HG03575 (cell line): ENCODE measurements around the gene CCDC201.

Source experiments
- ATAC-seq: cut with Tn5 transposase; IDR thresholded peaks from one replicate; pipeline ENCODE4 v1.9.1; 2021; ENCODE audit not compliant: unreplicated experiment, insufficient number of reproducible peaks, low FRiP score; ENCODE audit errors: extremely low read depth

Gene CCDC201

GRCh38 chr7:45873035-45873354 is at the start of gene CCDC201:
CCDC201 (minus strand) TSS chr7:45873082; CDS start chr7:45873007, 75 bp downstream.
- ATAC-seq, result no peak

- ATAC-seq, result no peak
Measured at GRCh38 chr7:45921699-45922519, 49.0 kb upstream of the CCDC201 start.

DNA sequence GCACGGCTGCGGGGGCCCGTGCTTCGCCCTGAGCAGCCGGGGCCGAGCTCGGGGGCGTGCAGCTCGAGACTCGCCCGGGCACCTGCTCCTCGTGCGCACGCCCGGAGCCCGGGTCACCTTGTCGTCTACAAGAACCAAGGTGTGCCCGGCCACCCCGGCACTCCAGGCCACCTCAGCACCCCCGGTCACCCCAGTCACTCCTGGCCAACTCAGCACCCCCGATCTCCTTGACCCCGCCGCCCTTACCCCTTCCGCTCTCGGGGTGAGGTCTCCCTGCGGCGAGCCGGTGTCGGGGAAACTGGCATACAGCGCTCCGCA is 48.5 kb upstream of the CCDC201 start:
- ATAC-seq, result no peak

DNA sequence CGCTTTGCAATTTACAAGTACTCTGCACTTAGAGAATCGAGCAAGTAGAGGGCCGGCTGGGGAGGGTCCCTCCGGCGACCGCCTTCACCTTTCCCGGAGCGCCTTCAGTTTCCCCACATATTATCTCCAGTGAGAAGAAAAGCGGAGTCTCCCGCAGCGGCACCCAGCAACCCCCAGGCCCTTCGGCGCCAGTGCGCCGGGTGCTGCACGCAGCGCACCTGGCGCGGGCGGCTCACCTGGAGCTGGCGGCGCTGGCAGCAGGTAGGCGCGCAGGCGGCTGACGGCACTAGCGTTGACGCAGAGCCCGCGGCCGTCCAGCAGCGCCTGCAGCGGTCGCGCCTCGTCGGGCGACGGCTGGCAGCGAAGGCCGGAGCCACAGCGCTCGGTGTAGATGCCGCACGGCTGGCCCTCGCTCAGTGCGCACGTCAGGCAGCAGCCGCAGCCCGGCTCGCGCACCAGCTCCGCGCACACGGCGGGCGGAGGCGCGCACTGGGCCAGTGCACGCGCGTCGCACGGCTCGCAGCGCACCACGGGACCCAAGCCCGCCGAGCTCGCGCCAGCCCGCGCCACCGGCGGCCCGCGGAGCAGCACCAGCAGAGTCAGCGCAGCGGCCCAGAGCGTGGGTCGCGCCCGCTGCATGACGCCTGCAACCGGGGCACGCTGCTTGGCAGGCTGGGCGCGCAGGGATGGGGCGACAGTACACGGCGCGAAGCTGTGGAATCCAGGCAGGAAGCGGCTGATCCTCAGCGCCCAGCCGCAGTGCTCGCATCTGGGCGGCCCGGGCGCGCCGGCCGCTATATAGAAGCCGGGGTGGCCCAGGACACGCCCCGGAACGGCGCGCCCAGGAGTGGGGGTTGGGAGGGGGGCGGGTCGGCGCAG is 47.9 kb upstream of the CCDC201 start, which contains the start of gene IGFBP3:
TSS of gene IGFBP3 (minus strand) at position 771 of the 879 bp plus-strand sequence. CDS start at position 639, 132 bp downstream.
- no peak for ATAC-seq

DNA sequence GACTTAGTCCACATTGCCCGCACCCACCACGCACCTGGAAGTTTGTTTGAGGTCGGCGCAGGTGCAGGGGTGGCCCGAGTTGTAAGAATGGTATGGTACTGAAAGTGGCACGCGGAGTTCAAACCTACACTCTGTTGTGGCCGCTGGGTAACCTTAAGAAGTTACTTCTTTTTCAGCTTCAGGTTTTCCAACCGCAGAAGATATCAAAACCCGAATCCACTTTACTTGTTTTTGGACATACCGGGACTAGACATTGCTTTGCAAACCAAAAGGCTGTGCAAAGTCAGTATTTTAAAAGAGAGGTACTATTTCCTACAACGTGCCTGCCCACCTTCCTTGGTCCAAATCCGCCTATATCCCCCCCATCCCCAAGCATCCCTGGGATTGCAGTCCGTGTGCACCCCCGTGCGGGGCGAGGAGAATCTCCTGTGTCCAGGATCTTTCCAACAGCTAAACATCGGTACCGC is 47.1 kb upstream of the CCDC201 start:
- ATAC-seq, result no peak

DNA sequence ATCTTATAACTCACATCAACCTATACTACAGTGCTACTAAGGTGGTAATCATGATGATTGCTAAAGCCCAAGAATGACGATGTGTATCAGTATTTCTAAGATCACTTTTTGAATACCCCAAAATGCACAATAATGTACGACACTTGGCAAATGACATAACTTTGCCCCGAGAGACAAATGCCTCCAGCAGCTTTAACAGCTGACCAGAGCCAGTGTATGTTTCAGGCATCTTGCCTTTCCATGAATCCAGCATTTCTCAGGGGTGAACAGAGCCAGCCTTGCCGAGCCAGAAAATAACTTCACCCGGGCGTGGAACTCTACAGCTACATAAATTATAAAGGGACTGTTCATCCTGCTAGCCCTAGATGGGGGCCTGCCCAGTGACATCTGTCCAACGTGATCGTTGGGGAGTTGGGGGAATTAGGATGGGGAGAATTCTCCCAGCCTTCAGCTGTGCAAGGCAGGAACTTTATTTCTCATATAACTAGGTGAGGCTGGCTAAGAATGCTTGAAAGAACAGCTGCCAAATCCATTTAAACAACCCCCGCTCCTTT is 46.4 kb upstream of the CCDC201 start:
- no peak for ATAC-seq

DNA sequence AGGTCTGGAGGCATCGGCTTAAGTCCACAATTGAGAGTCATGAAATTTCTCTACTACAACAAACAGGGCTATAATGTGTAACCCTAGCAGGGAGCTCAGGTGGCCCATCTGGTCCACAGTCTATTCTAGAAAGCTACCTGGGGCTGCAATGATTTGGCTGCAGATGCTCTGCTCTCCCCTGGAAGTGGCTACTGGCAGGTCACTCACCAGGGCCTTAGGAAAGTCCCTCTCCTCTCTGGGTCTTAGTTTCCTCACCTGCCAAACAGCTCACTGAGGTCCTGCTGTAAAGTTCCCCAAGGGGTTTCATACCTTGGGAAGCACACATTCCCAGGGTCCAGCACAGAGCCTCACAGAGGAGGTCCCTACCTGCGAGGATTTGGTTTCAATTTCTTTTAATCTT is 45.7 kb upstream of the CCDC201 start:
- no peak for ATAC-seq

DNA sequence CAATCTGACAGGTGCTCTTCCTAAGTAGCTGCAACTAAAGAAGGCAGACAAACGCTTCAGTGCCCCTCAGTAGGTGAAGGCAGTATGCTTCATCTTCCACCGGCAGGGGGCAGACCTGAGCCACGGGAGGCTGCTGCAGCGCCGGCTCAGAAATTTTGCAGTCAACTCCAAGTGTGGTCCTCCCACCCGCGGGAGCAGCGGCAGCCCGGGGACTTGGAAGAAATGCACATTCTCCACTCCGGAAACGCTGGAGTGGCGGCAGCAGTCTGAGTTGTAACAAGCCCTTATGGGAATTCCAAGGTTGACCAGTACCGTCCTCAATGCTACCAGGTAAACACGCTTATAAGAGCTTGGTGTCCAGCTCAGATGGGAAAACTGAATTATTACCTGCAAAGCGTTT is 44.8 kb upstream of the CCDC201 start:
- ATAC-seq, result no peak

- ATAC-seq, result no peak
Measured at GRCh38 chr7:45917064-45917463, 44.2 kb upstream of the CCDC201 start.

GRCh38 chr7:45915606-45916005 is 42.7 kb upstream of the CCDC201 start:
- no peak for ATAC-seq

- ATAC-seq, result no peak
Measured at GRCh38 chr7:45914911-45915310, 42.0 kb upstream of the CCDC201 start.

DNA sequence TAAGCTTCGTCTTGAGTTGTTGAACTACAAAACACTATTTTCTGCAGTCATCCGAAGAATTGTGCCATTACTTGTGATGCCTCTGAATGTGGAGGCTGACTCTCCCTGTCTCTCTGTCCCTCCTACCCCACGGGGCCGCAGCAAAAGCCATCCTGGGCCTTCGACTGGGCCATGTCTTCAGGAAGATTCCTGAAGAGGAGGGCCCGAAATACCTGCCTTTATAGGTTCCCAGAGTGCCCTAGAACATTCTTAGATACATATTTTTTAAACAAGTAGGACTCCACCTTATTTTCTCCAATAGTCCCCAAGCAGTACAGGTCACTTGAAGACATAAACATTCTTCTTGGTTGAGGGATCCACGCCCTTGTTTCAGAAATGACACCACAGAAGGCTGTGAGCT is 40.1 kb upstream of the CCDC201 start:
- ATAC-seq, result no peak

GRCh38 chr7:45911311-45911710 is 38.4 kb upstream of the CCDC201 start:
- ATAC-seq, result no peak

- no peak for ATAC-seq
Measured at GRCh38 chr7:45910855-45911254, 38.0 kb upstream of the CCDC201 start.

- no peak for ATAC-seq
Measured at GRCh38 chr7:45909561-45909960, 36.7 kb upstream of the CCDC201 start.

- ATAC-seq, result no peak
Measured at GRCh38 chr7:45902820-45903219, 29.9 kb upstream of the CCDC201 start.

DNA sequence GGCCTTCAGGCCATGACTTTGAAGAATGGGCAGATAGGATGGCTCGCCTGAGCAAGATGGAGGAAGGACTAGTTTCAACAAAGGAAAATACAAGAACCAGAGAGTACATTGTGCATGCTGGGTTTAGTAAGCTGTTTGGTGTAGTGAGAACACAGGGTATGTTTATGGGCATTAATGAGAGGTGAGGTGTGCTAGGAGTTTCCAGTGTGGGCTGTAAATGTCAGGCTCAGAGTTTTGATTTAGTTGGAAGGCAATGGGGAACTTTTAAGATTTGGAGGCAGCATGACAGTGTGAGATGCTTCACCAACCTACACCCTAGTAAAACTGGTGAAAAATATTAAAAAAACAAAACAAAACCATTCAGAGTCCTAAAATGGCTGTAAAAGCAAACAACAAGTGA is 28.7 kb upstream of the CCDC201 start:
- ATAC-seq, result no peak

GRCh38 chr7:45898222-45898621 is 25.3 kb upstream of the CCDC201 start:
- no peak for ATAC-seq

GRCh38 chr7:45897042-45897690 is 24.3 kb upstream of the CCDC201 start:
- no peak for ATAC-seq
